ENCODE measurements around the gene TCEAL7.

Gene TCEAL7

DNA sequence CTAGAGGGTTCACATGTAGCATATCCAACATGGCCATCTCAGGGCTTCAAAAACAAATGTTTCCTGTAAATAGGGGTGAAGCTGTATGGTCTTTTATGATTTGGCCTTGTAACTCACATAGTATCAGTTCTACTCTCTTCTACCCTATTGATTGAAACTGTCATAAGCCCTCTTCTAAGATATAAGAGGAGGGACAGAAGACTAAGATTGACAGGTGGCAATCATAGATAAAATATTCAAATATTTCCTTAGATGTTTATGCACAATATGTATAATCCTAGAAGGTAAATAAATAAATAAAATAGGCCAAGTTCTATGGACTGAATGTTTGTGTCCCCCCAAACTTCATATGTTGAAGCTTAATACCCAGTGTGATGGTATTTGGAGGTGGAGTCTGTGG, 39.4 kb downstream of the TCEAL7 start:
- DNase-seq: no peak

GRCh38 chrX:103372886-103373285, 42.8 kb downstream of the TCEAL7 start:
- DNase-seq: no peak

DNA sequence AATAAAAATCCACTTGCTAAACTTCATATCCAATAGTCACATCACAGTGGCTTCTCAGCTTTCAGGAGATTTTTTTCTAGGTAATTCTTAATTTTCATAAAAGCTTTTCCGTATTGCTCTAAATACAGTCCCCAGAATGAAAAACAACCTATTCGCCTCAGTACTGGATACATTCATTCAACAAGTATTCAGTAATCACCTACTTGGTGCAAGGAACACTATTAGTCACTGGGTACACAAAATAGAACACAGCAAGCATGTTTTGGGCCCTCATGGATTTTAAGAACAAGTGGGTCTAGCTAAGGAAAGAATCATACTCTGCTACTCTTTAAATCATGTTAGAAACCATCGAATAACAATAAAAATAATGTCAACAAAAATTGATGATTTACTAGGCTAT, 43.5 kb downstream of the TCEAL7 start:
- DNase-seq: no peak

DNA sequence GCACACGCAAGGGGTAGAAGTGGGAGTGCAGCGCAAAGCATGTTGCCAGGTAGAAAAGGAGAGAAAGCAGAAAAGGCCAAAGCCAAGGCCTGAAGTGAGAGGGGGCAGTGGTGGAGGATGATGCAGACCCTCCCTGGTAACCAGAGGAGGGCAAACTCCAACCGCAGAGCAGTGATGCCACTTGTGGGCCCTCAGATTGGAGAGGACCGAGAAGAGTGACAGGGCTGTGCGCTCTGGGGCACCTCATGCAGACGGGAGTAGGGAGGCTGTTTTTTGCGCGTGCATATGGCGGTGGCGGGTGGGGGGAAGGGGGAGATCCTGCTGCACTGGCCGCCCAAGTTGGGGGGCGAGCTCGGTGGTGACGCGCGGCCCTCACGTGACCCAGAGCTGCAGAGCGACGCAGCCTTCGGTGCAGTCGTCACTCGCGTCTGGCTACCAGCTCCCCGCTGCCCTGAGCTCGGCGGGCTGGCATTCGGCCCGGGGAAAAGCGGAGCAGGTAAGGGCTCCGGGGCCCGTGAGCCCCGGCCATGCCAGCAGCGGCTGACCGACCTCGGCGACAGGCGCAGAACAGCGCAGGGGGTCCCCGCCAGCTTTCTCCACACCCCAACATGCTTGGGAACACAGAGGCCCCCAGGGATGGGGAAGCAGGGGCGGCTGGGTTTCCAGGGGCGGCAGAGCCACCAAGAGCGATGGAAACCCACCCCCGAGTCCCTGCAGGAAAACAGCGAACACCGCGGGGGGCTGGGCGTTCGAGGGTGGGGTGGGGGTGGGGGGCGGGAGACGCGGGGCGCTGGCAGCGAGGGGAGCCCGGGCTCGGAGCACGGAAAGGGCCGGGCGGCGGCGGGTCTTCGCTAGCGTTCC, 46.3 kb downstream of the TCEAL7 start, which contains the start of gene BEX3:
BEX3 (plus strand) TSS at position 421 of the 861 bp plus-strand sequence. CDS start 984 bp downstream, outside the sequence.
- DNase-seq: peak; percentile 71

- DNase-seq: peak; percentile 32
Observed at GRCh38 chrX:103376979-103377324, 46.9 kb downstream of the TCEAL7 start.

- DNase-seq: no peak
Observed at GRCh38 chrX:103378990-103379389, 49.0 kb downstream of the TCEAL7 start.
